ENCODE measurements around the gene LCE1B. TPM values are rescaled to one million over a fixed set of nuclear protein-coding genes. Genes with fewer than 3 reads are reported as not detected.

Gene LCE1B
- total and polyA plus RNA-seq, 10 of the 15 experiments (the other 5 are each of a cell fraction or from before 2014, with no cell fraction given): 0.13 to 3.3 (median 0.60) TPM; not detected in 2

- SMC1A ChIA-PET (ENCODE audit: uncharacterized antibody, unreplicated experiment): no interaction called here
- CTCF ChIA-PET: interaction anchor here (0.6 to 1.3 kb wide), 6 partner anchors 10 to 726 kb away, joined by 3 to 4 read pairs (median 4); no protein-coding TSS in a partner anchor
- POLR2A ChIA-PET: no interaction called here
Measured at GRCh38 chr1:152777510-152778137, 34.1 kb upstream of the LCE1B start.

More at GRCh38 chr1:152777510-152778137, 34.1 kb upstream of the LCE1B start:
- no peak overlapping the region for H3K4me2 ChIP-seq (ENCODE audit: control insufficient read depth, insufficient read depth)
- peaks cover 0 to 8% of the 10 kb centered on the region in 2 experiments for H3K27me3 ChIP-seq (replicated peaks in 1 of 2; ENCODE audit: control insufficient read depth in 2 of 2, insufficient read depth in 2 of 2, low read length in 1 of 2)
- intact Hi-C loops (cut with micrococcal nuclease; ENCODE audit: unreplicated experiment) (no loop called here), in situ Hi-C loops (cut with MboI) (no loop called here)
- no peaks in the 10 kb centered on the region for H4K20me1 ChIP-seq (ENCODE audit: control insufficient read depth, insufficient read depth)
- ATAC-seq (no peak), DNase-seq (ENCODE audit: low read depth, low spot score) (no peak), FAIRE-seq (no peak)
- no peaks in the 10 kb centered on the region for H3K36me3 ChIP-seq (ENCODE audit: control insufficient read depth in 2 of 2, insufficient read depth in 2 of 2, low read length in 1 of 2)
- BruUV-seq (replicated peaks): no TSS peak
- no peaks in the 10 kb centered on the region for H3K9me3 ChIP-seq (replicated peaks; ENCODE audit: control insufficient read depth, insufficient read depth, low read length)
- 25% methylated on average over 4 of the region's 4 CpGs for WGBS (ENCODE audit: insufficient coverage, insufficient replicate concordance, low lambda C conversion rate, missing lambda C conversion rate)
- RAD21 ChIA-PET (ENCODE audit: unreplicated experiment): no interaction called here
- no peak overlapping the region for H2AFZ ChIP-seq (ENCODE audit: control insufficient read depth, low read depth, low read length)
- H3K79me2 ChIP-seq (ENCODE audit: control insufficient read depth, insufficient read depth, low read length): no peaks in the 10 kb centered on the region
- no peaks in the 10 kb centered on the region for H3K4me1 ChIP-seq (ENCODE audit: control insufficient read depth, insufficient read depth, low read length)
- TF ChIP-seq EZH2 (IDR thresholded peaks at IDR 0.05; ENCODE audit: borderline replicate concordance, control insufficient read depth, low read depth, low read length) (no peak), ZBED1 (IDR thresholded peaks at IDR 0.05; ENCODE audit: borderline replicate concordance) (no peak), TCF7 (IDR thresholded peaks at IDR 0.05; ENCODE audit: borderline replicate concordance) (no peak), ZNF24 (IDR thresholded peaks at IDR 0.05) (no peak), BACH1 (IDR thresholded peaks at IDR 0.05; ENCODE audit: borderline replicate concordance) (no peak), JUND (IDR thresholded peaks at IDR 0.05; ENCODE audit: low read depth, low read length) (no peak), SRF (IDR thresholded peaks at IDR 0.05; ENCODE audit: low read depth in 2 of 2, low read length in 2 of 2) (no peak), RUNX3 (IDR thresholded peaks at IDR 0.05; ENCODE audit: low read length) (no peak), RAD21 (IDR thresholded peaks at IDR 0.05; ENCODE audit: insufficient read depth, low read depth, low read length) (0 out of 2 replicates have a peak, but pooled peaks have one; percentile 3), CBX5 (IDR thresholded peaks at IDR 0.05; ENCODE audit: low read depth) (no peak), CBX3 (IDR thresholded peaks at IDR 0.05; ENCODE audit: borderline replicate concordance, low read depth) (no peak)
- TF ChIP-seq, protein P1, sequence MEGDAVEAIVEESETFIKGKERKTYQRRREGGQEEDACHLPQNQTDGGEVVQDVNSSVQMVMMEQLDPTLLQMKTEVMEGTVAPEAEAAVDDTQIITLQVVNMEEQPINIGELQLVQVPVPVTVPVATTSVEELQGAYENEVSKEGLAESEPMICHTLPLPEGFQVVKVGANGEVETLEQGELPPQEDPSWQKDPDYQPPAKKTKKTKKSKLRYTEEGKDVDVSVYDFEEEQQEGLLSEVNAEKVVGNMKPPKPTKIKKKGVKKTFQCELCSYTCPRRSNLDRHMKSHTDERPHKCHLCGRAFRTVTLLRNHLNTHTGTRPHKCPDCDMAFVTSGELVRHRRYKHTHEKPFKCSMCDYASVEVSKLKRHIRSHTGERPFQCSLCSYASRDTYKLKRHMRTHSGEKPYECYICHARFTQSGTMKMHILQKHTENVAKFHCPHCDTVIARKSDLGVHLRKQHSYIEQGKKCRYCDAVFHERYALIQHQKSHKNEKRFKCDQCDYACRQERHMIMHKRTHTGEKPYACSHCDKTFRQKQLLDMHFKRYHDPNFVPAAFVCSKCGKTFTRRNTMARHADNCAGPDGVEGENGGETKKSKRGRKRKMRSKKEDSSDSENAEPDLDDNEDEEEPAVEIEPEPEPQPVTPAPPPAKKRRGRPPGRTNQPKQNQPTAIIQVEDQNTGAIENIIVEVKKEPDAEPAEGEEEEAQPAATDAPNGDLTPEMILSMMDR (IDR thresholded peaks at IDR 0.05 in 2 of 3, conservative IDR thresholded peaks at IDR 0.05 in 1 of 3; ENCODE audit: control insufficient read depth in 2 of 3, extremely low read depth in 1 of 3, insufficient read depth in 1 of 3, low read depth in 3 of 3, low read length in 3 of 3): peak; percentile 26 to 51 (median 30); a peak in 4 of 6 replicates
- no peak overlapping the region for H3K27ac ChIP-seq (ENCODE audit: control insufficient read depth, insufficient read depth)
- no peak overlapping the region for H3K9ac ChIP-seq (ENCODE audit: control insufficient read depth, insufficient read depth, low read length)
- H3K4me3 ChIP-seq: no peak overlapping the region

Data from GM12878 (cell line).